DMS153 treated with DMSO at 0.1 percent for 48 hours (cell line): ENCODE results near the gene TTC33.

Experiments
- DNase-seq: peaks from one replicate; lab custom pipeline; 2025; ENCODE audit not compliant: unreplicated experiment; lab: John Stamatoyannopoulos, UW

The TTC33 gene

GRCh38 chr5:40490464-40491111 lies 265.2 kb downstream of the TTC33 start:
- DNase-seq: no peak

- DNase-seq: no peak
Measured at GRCh38 chr5:40489421-40489820, 266.3 kb downstream of the TTC33 start.

GRCh38 chr5:40486437-40487275 lies 269.1 kb downstream of the TTC33 start:
- no peak for DNase-seq

- DNase-seq: no peak
Measured at GRCh38 chr5:40485021-40485998, 270.5 kb downstream of the TTC33 start.

GRCh38 chr5:40484495-40484894 lies 271.3 kb downstream of the TTC33 start:
- no peak for DNase-seq

- DNase-seq: no peak
Measured at GRCh38 chr5:40483316-40483715, 272.4 kb downstream of the TTC33 start.

GRCh38 chr5:40481241-40481640 lies 274.5 kb downstream of the TTC33 start:
- DNase-seq: no peak

- DNase-seq: no peak
Measured at GRCh38 chr5:40480392-40480791, 275.4 kb downstream of the TTC33 start.

GRCh38 chr5:40479939-40480338 lies 275.8 kb downstream of the TTC33 start:
- no peak for DNase-seq

- no peak for DNase-seq
Measured at GRCh38 chr5:40478766-40479165, 277.0 kb downstream of the TTC33 start.

- DNase-seq: no peak
Measured at GRCh38 chr5:40477856-40478546, 277.8 kb downstream of the TTC33 start.

- no peak for DNase-seq
Measured at GRCh38 chr5:40475561-40475960, 280.2 kb downstream of the TTC33 start.

GRCh38 chr5:40474250-40474649 lies 281.5 kb downstream of the TTC33 start:
- DNase-seq: no peak

GRCh38 chr5:40465416-40465815 lies 290.3 kb downstream of the TTC33 start:
- no peak for DNase-seq

GRCh38 chr5:40464511-40464910 lies 291.2 kb downstream of the TTC33 start:
- no peak for DNase-seq
